ENCODE results near the gene TMPRSS12.
"Not testable (repeated sequence)": the region's sequence is repeated elsewhere in the genome, so short reads cannot be mapped to it uniquely, and the experiment has no call there.

The TMPRSS12 gene

DNA sequence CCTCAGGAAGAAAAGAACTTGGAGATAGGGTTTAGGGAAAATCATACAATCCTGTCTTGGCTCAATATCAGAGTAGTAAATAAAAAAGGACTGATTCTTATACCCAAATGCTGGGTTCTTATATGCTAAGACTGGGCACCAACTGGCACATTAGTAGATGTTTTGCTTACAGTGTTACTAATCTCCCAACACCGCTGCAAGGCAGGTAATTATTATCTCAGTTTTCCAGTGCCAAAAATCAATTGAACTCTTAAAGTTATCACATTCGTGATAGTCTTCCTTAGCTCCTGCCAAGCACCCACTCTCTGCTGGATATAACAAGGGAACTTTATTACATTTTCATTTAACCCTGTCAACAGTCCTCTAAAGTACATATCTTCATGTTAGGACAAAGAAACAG is 84.6 kb downstream of the TMPRSS12 start:
- no peak for DNase-seq

DNA sequence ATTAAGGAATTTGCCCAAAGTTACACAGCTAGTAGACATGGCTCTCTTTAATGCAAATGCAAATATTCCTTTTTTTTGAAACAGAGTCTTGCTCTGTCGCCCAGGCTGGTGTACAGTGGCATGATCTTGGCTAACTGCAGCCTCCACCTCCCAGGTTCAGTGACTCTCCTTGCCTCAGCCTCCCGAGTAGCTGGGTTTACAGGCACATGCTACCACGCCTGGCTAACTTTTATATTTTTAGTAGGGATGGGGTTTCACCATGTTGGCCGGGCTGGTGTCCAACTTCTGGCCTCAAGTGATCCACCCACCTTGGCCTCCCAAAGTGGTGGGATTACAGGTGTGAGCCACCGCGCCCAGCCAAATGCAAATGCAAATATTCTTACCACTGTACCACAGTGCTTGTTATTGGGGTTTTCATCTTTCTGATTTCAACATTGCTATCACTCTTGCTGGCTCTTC is 85.1 kb downstream of the TMPRSS12 start:
- no peak for DNase-seq

DNA sequence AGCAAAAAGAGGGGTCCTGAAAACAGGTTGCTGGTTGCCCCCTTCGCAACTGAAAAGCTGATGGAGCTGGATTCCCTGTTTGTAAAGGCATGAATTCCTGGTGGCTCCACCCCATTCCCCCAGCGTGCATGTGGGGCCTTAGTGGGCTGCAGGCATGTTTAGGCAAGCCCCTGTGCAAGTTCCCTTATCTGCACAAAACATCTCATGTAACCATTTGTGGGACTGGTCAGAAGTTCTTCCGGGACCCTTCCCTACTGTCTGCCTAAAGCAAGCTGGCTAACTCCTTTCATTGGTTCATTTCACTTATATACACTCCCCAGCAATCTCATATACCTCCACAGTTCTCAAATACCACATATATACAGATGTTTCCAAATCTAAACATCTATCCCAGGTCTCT is 85.7 kb downstream of the TMPRSS12 start:
- DNase-seq = peak; percentile 70

DNA sequence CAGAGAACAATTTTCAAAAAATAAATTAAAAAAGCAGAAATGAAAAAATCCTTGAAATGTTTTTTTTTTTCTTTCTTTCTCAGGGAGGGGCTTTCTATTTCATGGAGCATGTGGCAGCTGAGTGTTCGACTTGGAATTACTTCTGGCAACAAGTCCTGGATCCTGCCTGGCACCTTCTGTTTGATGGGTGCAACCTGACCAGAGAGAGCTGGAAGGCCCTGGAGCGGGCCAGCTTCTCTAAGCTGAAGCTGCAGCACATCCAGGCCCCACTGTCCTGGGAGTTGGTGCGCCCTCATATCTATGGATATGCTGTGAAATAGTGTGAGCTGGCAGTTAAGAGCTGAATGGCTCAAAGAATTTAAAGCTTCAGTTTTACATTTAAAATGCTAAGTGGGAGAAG is 87.1 kb downstream of the TMPRSS12 start:
- no peak for DNase-seq

DNA sequence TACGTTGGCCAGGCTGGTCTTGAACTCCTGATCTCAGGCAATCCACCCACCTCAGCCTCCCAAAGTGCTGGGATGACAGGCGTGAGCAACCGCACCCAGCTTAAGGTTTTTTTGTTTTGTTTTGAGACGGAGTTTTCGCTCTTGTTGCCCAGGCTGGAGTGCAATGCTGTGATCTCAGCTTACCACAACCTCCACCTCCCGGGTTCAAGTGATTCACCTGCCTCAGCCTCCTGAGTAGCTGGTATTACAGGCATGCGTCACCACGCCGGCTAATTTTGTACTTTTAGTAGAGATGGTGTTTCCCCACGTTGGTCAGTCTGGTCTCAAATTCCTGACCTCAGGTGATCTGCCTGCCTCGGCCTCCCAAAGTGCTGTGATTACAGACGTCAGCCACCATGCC is 87.8 kb downstream of the TMPRSS12 start:
- not testable (repeated sequence) for DNase-seq

DNA sequence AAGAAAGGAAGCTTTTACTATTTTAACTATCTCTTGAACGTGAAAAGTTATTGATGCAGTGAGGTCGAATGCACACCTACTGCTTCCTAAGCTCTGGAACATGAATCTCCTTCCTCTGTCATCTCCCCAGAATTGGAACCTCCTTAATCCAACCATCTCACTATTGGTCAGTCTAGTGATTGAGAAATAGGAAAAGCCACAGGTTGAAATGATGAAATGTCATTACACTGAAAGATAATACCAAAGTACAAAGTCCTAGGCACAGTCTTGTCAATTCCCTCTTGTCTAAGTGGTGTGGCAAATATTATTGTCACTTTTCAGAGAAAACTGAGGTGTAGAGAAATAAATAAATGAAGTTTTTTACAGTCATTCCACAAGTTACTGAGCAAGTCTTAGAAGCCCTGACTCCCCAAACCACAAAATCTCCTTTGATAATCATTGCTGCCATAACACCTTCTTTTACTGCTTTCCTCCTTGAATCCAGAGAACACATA is 90.1 kb downstream of the TMPRSS12 start:
- DNase-seq = no peak

DNA sequence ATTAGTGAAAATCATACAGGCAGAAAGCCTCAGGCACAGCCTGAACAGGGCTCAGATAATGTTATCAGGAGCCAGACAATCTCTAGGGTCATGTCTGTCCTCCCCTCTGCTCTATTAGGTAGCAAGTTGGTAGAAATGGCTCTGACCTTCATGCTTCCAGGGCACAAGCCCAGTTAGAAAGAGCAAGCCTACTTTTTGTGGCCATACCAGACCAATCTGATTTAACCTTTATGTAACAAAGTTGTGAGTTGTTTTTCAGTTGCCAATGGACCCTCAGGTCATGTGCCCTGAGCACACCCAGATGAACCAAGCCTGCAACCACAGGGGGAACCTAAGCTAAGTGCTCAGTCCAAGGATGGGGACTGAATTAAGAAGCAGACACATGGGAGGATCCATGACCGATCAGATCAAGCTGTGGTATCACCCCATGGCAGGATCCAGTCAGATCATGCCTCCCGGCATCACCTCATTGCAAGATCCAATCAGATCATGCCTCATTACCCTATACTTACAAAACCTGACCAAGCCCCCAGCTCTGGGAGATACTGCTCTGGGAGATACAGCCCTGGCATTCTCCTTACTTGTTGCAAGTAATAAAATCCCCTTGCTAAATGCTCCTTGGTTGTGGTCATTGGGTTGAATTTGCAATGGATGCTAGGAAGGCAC is 90.9 kb downstream of the TMPRSS12 start:
- DNase-seq = no peak

DNA sequence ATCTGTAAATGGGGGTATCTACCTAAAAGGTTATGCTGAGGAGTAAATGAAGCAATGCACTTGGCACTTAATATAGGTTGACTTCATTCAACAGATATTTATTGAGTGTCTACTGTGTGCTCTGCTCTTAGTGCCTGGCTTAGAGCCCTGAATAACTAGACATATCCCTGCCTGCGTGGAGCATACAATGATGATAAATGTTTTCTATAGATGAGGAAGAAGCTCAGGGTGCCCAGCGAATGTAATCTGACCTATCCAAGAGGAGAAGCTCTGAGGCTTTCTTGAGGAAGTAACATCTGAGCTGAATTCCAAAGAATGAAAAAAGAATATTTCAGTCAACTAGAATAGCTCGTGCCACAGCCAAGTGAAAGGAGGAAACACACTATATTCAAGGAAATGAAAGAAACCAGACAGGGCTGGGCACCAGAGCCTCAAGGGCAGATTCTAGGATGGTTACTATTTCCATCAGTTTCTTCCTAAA is 91.7 kb downstream of the TMPRSS12 start:
- DNase-seq = peak; percentile 31

DNA sequence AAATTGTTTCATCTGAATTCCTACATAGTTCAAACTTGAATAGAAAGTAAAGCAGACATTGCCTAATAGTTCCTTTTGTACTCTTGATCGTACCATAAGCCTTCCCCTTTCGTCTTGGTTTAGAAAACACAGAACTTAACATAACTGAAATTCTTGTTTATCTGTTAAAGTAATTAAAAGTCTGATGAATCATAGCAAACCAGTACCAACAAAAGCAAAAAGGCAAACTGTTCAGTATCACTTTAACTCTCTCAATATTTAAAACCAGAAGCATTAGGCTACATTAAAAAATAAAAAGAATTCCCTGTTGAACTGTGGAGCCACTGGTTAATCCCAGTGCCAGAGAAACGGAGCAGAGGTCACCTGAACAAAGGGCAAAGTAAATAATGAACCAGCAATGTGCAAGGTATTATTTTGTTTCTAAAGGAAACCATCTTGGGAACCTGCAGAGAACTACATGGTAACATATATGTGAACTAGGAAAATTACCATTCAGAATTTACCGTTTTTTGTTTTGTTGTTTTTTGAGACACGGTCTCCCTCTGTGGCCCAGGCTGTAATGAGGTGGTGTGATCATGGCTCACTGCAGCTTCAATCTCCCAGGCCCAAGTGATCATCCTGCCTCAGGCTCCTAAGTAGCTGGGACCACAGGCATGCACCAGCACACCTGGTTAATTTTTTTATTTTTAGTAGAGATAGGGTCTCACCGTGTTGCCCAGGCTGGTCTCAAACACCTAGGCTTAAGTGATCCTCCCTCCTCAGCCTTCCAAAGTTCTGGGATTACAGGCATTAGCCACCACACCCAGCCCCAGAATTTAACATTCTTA is 92.5 kb downstream of the TMPRSS12 start:
- no peak for DNase-seq

DNA sequence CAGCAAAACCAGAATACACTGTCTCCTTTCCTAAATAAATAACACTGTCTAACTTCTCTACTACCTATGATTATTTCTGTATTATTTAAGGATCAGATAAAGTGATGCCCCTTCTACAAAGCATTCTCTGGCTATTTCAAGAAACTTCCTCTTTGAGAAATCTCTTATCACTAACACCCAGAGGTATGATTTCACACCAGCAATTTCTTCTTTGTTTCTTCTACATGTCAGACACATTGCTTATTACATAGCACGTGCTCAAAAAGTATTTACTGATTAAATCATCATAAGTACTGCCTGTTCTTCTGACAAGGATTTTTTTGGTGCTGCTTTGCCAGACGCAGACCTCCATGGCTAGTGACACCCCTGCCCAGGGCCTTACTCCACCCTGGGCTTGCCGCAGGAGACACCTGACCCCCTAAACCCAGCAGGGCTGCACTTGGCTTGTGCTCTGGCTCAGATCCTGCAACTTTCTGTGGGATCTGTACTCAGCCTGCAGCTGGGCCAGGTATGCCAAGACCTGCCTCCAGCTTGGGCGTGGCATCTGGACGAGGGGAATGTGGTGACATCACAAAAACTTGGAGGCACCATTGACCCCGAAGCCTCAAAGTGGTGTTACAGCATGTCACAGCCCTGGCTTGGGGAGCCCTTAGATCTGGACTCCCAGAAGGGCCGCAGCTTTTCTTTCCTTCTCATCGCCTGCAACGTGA is 94.2 kb downstream of the TMPRSS12 start:
- peak; percentile 2 for DNase-seq
